ENCODE data around the gene SPOCD1. TPM values are rescaled to one million over a fixed set of nuclear protein-coding genes. Genes with fewer than 3 reads are reported as not detected.

SPOCD1 gene
- total and polyA plus RNA-seq, 5 donors from 2014 or later: 1.1 TPM; not detected in 4

Other genes with a start within 250 kb of the SPOCD1 start
- gene TINAGL1, start 239.5 kb downstream of the SPOCD1 start, total RNA-seq: not detected
- gene TINAGL1, start 239.5 kb downstream of the SPOCD1 start, polyA plus RNA-seq: not detected
- not detected for gene HCRTR1, start 198.3 kb downstream of the SPOCD1 start, total RNA-seq
- not detected for gene HCRTR1, start 198.3 kb downstream of the SPOCD1 start, polyA plus RNA-seq
- 58.8 TPM for gene PEF1, start 171.1 kb downstream of the SPOCD1 start, total RNA-seq
- 100 to 1,000 TPM in 2 of 4 donors, 10 to 100 TPM in 2; 94.2 to 108 (median 101) TPM for gene PEF1, start 171.1 kb downstream of the SPOCD1 start, polyA plus RNA-seq
- gene COL16A1, start 112.0 kb downstream of the SPOCD1 start, total RNA-seq: not detected
- gene COL16A1, start 112.0 kb downstream of the SPOCD1 start, polyA plus RNA-seq: not detected
- gene ADGRB2, start 51.7 kb downstream of the SPOCD1 start, total RNA-seq: 1.9 TPM
- gene ADGRB2, start 51.7 kb downstream of the SPOCD1 start, polyA plus RNA-seq: under 1 TPM; 0.19 to 0.49 (median 0.31) TPM
- gene PTP4A2, start 122.3 kb upstream of the SPOCD1 start, total RNA-seq: 364 TPM
- 100 to 1,000 TPM; 288 to 597 (median 387) TPM for gene PTP4A2, start 122.3 kb upstream of the SPOCD1 start, polyA plus RNA-seq
- 100 TPM for gene KHDRBS1, start 197.8 kb upstream of the SPOCD1 start, total RNA-seq
- 100 to 1,000 TPM in 1 of 4 donors, 10 to 100 TPM in 3; 97.1 to 117 (median 99.4) TPM for gene KHDRBS1, start 197.8 kb upstream of the SPOCD1 start, polyA plus RNA-seq